Measurements from ENCODE around the gene GRPEL2. TPM values are rescaled to one million over a fixed set of nuclear protein-coding genes. Genes with fewer than 3 reads are reported as not detected.

GRPEL2 gene
- total and polyA plus RNA-seq, 7 donors, result 2.5 to 16.3 (median 8.8) TPM

DNA sequence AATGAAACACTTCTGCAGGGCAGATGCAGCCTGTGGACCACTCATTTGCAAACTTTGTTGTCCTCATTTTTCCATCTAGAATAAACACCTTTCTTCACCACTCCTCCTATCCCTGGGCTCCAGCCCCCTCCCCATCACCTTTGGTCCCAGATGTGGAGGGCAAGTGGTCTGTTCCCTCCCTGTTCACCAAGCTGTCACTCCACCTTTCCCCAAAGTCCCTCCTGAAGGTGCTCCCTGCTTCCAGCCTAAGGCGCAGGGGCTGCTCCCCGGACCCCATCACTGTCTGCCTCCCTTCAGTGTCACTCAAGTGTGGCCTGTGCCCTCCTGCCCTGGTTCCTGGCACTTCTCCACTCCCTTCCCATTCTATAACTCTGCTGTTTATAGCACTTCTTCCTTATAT, 19.4 kb downstream of the GRPEL2 start:
- intact Hi-C loops (cut with DNase I), result loop anchor here (5.0 kb wide), 2 partner anchors 47 to 198 kb away; no protein-coding TSS in a partner anchor
- no peaks in the 10 kb centered on the region for H3K27me3 ChIP-seq
- H3K36me3 ChIP-seq, result no peaks in the 10 kb centered on the region
- H3K4me1 ChIP-seq, result peaks cover 0 to 17% (median 15%) of the 10 kb centered on the region in 4 donors
- TF ChIP-seq, protein P1, sequence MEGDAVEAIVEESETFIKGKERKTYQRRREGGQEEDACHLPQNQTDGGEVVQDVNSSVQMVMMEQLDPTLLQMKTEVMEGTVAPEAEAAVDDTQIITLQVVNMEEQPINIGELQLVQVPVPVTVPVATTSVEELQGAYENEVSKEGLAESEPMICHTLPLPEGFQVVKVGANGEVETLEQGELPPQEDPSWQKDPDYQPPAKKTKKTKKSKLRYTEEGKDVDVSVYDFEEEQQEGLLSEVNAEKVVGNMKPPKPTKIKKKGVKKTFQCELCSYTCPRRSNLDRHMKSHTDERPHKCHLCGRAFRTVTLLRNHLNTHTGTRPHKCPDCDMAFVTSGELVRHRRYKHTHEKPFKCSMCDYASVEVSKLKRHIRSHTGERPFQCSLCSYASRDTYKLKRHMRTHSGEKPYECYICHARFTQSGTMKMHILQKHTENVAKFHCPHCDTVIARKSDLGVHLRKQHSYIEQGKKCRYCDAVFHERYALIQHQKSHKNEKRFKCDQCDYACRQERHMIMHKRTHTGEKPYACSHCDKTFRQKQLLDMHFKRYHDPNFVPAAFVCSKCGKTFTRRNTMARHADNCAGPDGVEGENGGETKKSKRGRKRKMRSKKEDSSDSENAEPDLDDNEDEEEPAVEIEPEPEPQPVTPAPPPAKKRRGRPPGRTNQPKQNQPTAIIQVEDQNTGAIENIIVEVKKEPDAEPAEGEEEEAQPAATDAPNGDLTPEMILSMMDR (IDR thresholded peaks at IDR 0.05), result no peak
- no peak for TF ChIP-seq POLR2A (IDR thresholded peaks at IDR 0.05)
- no peak for TF ChIP-seq EP300 (IDR thresholded peaks at IDR 0.05)
- no peak for TF ChIP-seq POLR2AphosphoS5 (IDR thresholded peaks at IDR 0.05)
- DNase-seq, result no peak
- no peak overlapping the region for H3K4me3 ChIP-seq
- WGBS, 2 donors, result 96 to 100% methylated on average over 2 of the region's 2 CpGs
- H3K9me3 ChIP-seq, result no peaks in the 10 kb centered on the region
- no peak overlapping the region for H3K27ac ChIP-seq

DNA sequence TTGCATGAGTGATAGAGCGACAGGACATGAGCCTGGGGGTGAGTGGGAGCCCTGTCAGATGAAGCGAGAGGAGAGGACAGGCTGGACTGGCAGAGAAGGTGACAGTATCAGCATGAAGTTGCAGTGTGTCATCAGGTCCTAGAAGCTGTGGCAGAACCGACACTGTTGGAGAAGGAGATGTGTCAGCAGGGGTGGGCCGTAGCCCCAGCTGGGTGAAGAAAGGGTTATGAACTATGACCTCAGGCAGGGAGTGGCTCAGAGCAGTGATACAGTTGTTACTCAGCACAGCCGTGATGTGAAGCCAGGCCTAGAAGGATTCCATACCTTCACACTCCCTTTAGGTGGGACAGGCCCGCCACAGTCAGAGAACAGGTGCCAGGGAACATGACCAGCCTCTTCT, 20.1 kb downstream of the GRPEL2 start:
- intact Hi-C loops (cut with DNase I), result loop anchor here (5.0 kb wide), 2 partner anchors 48 to 197 kb away; no protein-coding TSS in a partner anchor
- H3K27ac ChIP-seq, result no peak overlapping the region

DNA sequence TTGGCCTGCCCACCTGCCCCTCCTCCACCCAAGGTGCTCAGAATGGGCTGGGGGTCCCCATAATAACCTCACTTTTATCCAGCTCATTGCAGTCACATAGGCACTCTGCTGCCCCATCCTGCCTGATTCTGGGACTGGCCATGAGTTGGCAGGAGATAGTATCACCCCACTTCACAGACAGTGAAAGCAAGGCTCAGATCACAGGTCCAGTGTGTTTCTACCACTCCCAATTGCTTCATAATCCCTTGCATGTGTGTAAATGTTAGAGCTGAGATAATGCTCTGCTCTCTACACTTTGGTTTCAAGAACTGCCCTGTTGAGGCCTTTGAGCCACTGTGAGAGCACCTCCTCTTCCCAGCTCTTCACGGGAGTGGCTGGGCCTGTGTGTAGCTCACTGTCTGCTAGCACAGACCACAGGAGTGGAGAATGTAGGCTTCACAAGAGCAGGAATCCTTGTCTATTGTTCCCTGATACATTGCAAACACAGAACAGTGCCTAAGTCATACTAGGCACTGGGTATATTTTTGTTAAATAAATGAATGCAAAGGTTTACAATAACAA, 20.9 kb downstream of the GRPEL2 start:
- H3K4me1 ChIP-seq, result peaks cover 0 to 25% (median 24%) of the 10 kb centered on the region in 4 donors

More for the DNA sequence above, 20.1 kb downstream of the GRPEL2 start:
- Histone ChIP-seq H3K27me3 (no peaks in the 10 kb centered on the region), H3K4me3 (no peak overlapping the region), H3K36me3 (no peaks in the 10 kb centered on the region), H3K9me3 (no peaks in the 10 kb centered on the region), H3K4me1 (peaks cover 0 to 17% (median 16%) of the 10 kb centered on the region in 4 donors)
- TF ChIP-seq, protein P1 (IDR thresholded peaks at IDR 0.05), result no peak
- TF ChIP-seq POLR2AphosphoS5 (IDR thresholded peaks at IDR 0.05), result no peak
- TF ChIP-seq POLR2A (IDR thresholded peaks at IDR 0.05), result no peak
- TF ChIP-seq EP300 (IDR thresholded peaks at IDR 0.05), result no peak
- DNase-seq, result no peak
- WGBS, 2 donors, result 87 to 90% methylated on average over 6 of the region's 6 CpGs

DNA sequence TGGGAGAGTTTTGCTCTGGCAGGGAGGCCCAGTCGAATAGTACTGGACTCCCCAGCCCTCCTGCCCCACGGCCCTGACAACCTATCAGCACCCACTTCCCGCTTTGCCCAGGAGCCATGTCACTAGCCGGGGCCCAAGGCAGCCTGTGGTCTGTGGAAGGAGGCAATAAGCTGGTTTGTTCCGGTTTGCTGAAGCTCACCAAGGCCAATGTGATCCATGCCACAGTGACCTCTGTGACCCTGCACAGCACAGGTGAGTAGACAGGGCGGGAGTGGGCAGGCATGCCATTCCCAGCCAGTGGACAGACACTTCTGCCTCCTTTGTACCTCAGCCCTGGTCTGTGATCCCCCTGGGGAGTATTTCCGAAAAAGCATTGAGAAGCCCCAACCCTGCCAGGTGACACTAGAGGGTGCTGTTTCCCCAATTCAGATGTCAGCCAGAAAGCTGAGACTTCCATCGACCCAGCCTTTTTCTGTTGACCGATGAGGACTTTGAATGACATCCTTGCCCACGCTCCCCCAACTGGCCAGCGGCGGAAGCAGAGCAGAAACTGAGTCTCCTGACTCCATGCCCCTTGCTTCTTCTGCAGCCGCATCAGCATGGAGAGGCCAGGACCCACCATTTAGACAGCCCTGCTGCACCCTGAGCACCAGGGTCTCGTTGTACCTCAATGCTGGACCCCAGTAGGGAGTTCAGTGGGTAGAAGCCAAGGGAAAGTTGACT, 22.1 kb downstream of the GRPEL2 start:
- Histone ChIP-seq H3K4me3 (peak overlapping the region in 2 of 4 donors; percentile 15 to 20), H3K27ac (peak overlapping the region; percentile 59 to 80 (median 69)), H3K27me3 (no peaks in the 10 kb centered on the region), H3K9me3 (no peaks in the 10 kb centered on the region), H3K4me1 (peaks cover 0 to 37% (median 36%) of the 10 kb centered on the region in 4 donors), H3K36me3 (no peaks in the 10 kb centered on the region)
- intact Hi-C loops (cut with DNase I), result loop anchor here (5.0 kb wide), 2 partner anchors 50 to 195 kb away; no protein-coding TSS in a partner anchor
- DNase-seq, result peak; percentile 84
- WGBS, 2 donors, result 49 to 56% methylated on average over 14 of the region's 14 CpGs
- TF ChIP-seq POLR2AphosphoS5 (IDR thresholded peaks at IDR 0.05) (peak in 1 of 4 donors; percentile 41), EP300 (IDR thresholded peaks at IDR 0.05) (no peak), POLR2A (IDR thresholded peaks at IDR 0.05) (no peak)
- TF ChIP-seq, protein P1 (IDR thresholded peaks at IDR 0.05), result peak; percentile 61 to 82 (median 70)

More for the DNA sequence above, 20.9 kb downstream of the GRPEL2 start:
- TF ChIP-seq, protein P1 (IDR thresholded peaks at IDR 0.05), result no peak
- TF ChIP-seq POLR2A (IDR thresholded peaks at IDR 0.05) (no peak), EP300 (IDR thresholded peaks at IDR 0.05) (no peak), POLR2AphosphoS5 (IDR thresholded peaks at IDR 0.05) (no peak)
- Histone ChIP-seq H3K4me3 (no peak overlapping the region), H3K27me3 (no peaks in the 10 kb centered on the region), H3K36me3 (no peaks in the 10 kb centered on the region), H3K9me3 (no peaks in the 10 kb centered on the region), H3K27ac (no peak overlapping the region)
- intact Hi-C loops (cut with DNase I), result loop anchor here (5.0 kb wide), 2 partner anchors 49 to 196 kb away; no protein-coding TSS in a partner anchor
- 86 to 89% methylated on average over 1 of the region's 1 CpG for WGBS, 2 donors
- no peak for DNase-seq

Measured in sigmoid colon (tissue), 7 donors.